ENCODE results near the gene TENM4. TPM values are rescaled to one million over a fixed set of nuclear protein-coding genes. Genes with fewer than 3 reads are reported as not detected.

The TENM4 gene
- total RNA-seq, 1 donor from 2014 or later, result 117 TPM

DNA sequence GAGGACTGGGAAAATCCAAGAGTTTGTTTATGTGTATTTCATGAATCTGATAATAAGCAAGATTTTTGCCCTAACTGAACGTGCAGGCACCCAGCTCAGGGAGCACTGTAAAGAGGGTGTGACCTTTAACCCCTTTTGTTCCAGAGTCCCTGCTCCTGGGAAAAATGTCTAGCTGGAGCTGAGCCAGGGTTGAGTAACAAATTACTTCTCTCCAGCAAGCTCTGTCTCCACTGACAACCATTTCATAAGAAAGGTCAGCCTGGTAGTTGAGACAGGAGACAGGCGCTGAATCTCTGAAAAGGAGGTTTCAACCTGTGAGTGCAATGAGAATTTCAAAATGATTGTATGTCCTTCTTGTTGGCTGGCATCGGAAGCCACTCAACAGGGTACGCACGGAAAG is 709.8 kb downstream of the TENM4 start:
- Mint-ChIP-seq H3K27me3 (no peaks in the 10 kb centered on the region), H3K4me3 (ENCODE audit: low read depth) (no peak overlapping the region), H3K4me1 (ENCODE audit: low read depth) (no peaks in the 10 kb centered on the region), H3K27ac (no peak overlapping the region), H3K36me3 (ENCODE audit: insufficient read depth) (peaks cover 16% of the 10 kb centered on the region), H3K9me3 (ENCODE audit: low read depth) (no peaks in the 10 kb centered on the region)
- no peak for TF ChIP-seq CTCF (IDR thresholded peaks at IDR 0.05; ENCODE audit: unreplicated experiment)
- no peak for DNase-seq (ENCODE audit: low spot score, unreplicated experiment)

GRCh38 chr11:78730267-78730824 is 710.5 kb downstream of the TENM4 start:
- H3K4me1 Mint-ChIP-seq (ENCODE audit: low read depth), result no peaks in the 10 kb centered on the region
- no peak overlapping the region for H3K4me3 Mint-ChIP-seq (ENCODE audit: low read depth)
- H3K27ac Mint-ChIP-seq, result no peak overlapping the region
- H3K9me3 Mint-ChIP-seq (ENCODE audit: low read depth), result no peaks in the 10 kb centered on the region
- H3K27me3 Mint-ChIP-seq, result no peaks in the 10 kb centered on the region
- no peak for DNase-seq (ENCODE audit: low spot score, unreplicated experiment)
- H3K36me3 Mint-ChIP-seq (ENCODE audit: insufficient read depth), result peaks cover 18% of the 10 kb centered on the region
- TF ChIP-seq CTCF (IDR thresholded peaks at IDR 0.05; ENCODE audit: unreplicated experiment), result no peak

- Mint-ChIP-seq H3K4me3 (ENCODE audit: low read depth) (no peak overlapping the region), H3K27ac (no peak overlapping the region), H3K27me3 (no peaks in the 10 kb centered on the region), H3K4me1 (ENCODE audit: low read depth) (no peaks in the 10 kb centered on the region), H3K9me3 (ENCODE audit: low read depth) (no peaks in the 10 kb centered on the region), H3K36me3 (ENCODE audit: insufficient read depth) (peaks cover 18% of the 10 kb centered on the region)
- TF ChIP-seq CTCF (IDR thresholded peaks at IDR 0.05; ENCODE audit: unreplicated experiment), result no peak
- no peak for DNase-seq (ENCODE audit: low spot score, unreplicated experiment)
These were observed 713.0 kb downstream of the TENM4 start for GRCh38 chr11:78727816-78728215.

- no peak for TF ChIP-seq CTCF (IDR thresholded peaks at IDR 0.05; ENCODE audit: unreplicated experiment)
- no peak for DNase-seq (ENCODE audit: low spot score, unreplicated experiment)
- Mint-ChIP-seq H3K36me3 (ENCODE audit: insufficient read depth) (peaks cover 16% of the 10 kb centered on the region), H3K4me1 (ENCODE audit: low read depth) (no peaks in the 10 kb centered on the region), H3K27ac (no peak overlapping the region), H3K27me3 (no peaks in the 10 kb centered on the region), H3K4me3 (ENCODE audit: low read depth) (no peak overlapping the region), H3K9me3 (ENCODE audit: low read depth) (no peaks in the 10 kb centered on the region)
These were observed 715.6 kb downstream of the TENM4 start for GRCh38 chr11:78725200-78725599.

- TF ChIP-seq CTCF (IDR thresholded peaks at IDR 0.05; ENCODE audit: unreplicated experiment), result no peak
- H3K4me3 Mint-ChIP-seq (ENCODE audit: low read depth), result no peak overlapping the region
- H3K27me3 Mint-ChIP-seq, result no peaks in the 10 kb centered on the region
- DNase-seq (ENCODE audit: low spot score, unreplicated experiment), result no peak
- H3K36me3 Mint-ChIP-seq (ENCODE audit: insufficient read depth), result peaks cover 7% of the 10 kb centered on the region
- no peaks in the 10 kb centered on the region for H3K9me3 Mint-ChIP-seq (ENCODE audit: low read depth)
- no peaks in the 10 kb centered on the region for H3K4me1 Mint-ChIP-seq (ENCODE audit: low read depth)
- no peak overlapping the region for H3K27ac Mint-ChIP-seq
These were observed 718.0 kb downstream of the TENM4 start for GRCh38 chr11:78722786-78723185.

Measured in progenitor cell of endocrine pancreas (in vitro differentiated cells).